GM15510 (cell line): ENCODE measurements around the gene ASPRV1.

Experiments
- POLR2A ChIP-seq: IDR thresholded peaks from 3 replicates; pipeline ENCODE4 v1.6.1; 2011; ENCODE audit warnings: borderline replicate concordance; ENCODE audit not compliant: insufficient read length; ENCODE audit errors: extremely low read depth

The ASPRV1 gene

GRCh38 chr2:69957965-69958364, 3.5 kb downstream of the ASPRV1 start:
- no peak for TF ChIP-seq POLR2A

- no peak for TF ChIP-seq POLR2A
Measured at GRCh38 chr2:69956475-69956979, 4.9 kb downstream of the ASPRV1 start.

- no peak for TF ChIP-seq POLR2A
Measured at GRCh38 chr2:69955029-69955428, 6.4 kb downstream of the ASPRV1 start.

GRCh38 chr2:69954084-69954483, 7.3 kb downstream of the ASPRV1 start:
- TF ChIP-seq POLR2A = no peak

- no peak for TF ChIP-seq POLR2A
Measured at GRCh38 chr2:69952336-69953115, 8.9 kb downstream of the ASPRV1 start.

GRCh38 chr2:69950241-69950640, 11.2 kb downstream of the ASPRV1 start:
- TF ChIP-seq POLR2A = no peak

- no peak for TF ChIP-seq POLR2A
Measured at GRCh38 chr2:69948963-69949645, 12.3 kb downstream of the ASPRV1 start.

- no peak for TF ChIP-seq POLR2A
Measured at GRCh38 chr2:69948032-69948962, 13.1 kb downstream of the ASPRV1 start.

- no peak for TF ChIP-seq POLR2A
Measured at GRCh38 chr2:69947325-69947931, 14.0 kb downstream of the ASPRV1 start.

- no peak for TF ChIP-seq POLR2A
Measured at GRCh38 chr2:69946351-69947324, 14.8 kb downstream of the ASPRV1 start.

GRCh38 chr2:69945941-69946340, 15.5 kb downstream of the ASPRV1 start:
- no peak for TF ChIP-seq POLR2A

- no peak for TF ChIP-seq POLR2A
Measured at GRCh38 chr2:69945441-69945840, 16.0 kb downstream of the ASPRV1 start.

GRCh38 chr2:69944756-69945155, 16.7 kb downstream of the ASPRV1 start:
- no peak for TF ChIP-seq POLR2A
